Hepatocyte (in vitro differentiated cells): ENCODE measurements around the gene GTF3C2.

Experiments used
- EZH2 ChIP-seq: fragments of 200-600 bp; sonication (generic); IDR thresholded peaks from 2 replicates; pipeline ENCODE4 v1.6.1; 2016; ENCODE audit warnings: antibody characterized with exemption, mild to moderate bottlenecking, borderline replicate concordance
- EZH2phosphoT487 ChIP-seq: fragments of 200-600 bp; sonication (generic); IDR thresholded peaks from one replicate; pipeline ENCODE4 v1.6.1; 2018; ENCODE audit warnings: antibody characterized with exemption, mild to moderate bottlenecking, low read depth, moderate library complexity; ENCODE audit not compliant: unreplicated experiment, severe bottlenecking
- TF ChIP-seq, protein P1 (sequence below): fragments of 200-600 bp; sonication (generic); IDR thresholded peaks from 2 replicates; pipeline ENCODE4 v1.5.1; 2016; ENCODE audit warnings: antibody characterized with exemption, mild to moderate bottlenecking; ENCODE audit not compliant: poor library complexity

DNA sequence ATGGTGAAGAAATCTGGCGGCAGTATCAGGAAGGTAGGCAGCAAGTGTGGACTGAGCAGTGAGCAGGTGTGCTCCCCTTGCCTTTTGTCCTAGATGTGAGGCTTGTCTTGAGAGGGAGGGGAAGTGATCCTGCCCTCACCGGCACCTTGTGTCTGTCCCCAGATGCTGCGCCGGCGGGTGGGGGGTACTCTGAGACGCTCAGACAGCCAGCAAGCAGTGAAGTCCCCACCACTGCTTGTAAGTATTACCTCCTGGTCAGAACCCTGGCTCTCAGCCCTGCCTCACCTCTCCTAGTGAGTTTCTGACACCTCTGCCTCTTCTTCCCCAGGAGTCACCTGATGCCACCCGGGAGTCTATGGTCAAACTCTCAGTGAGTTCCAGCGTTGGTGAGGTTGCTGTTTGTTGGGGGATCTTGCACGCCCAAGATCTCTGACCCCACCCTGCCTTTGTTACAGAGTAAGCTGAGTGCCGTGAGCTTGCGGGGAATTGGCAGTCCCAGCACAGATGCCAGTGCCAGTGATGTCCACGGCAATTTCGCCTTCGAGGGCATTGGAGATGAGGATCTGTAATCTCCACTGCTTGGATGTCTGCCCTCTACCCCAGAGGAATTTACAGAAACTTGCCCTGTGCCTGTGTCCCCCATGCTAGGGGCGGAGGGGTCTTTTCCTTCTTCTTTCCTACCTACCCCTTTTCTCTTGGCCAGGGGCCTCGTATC, 19.7 kb upstream of the GTF3C2 start:
- TF ChIP-seq, protein P1, sequence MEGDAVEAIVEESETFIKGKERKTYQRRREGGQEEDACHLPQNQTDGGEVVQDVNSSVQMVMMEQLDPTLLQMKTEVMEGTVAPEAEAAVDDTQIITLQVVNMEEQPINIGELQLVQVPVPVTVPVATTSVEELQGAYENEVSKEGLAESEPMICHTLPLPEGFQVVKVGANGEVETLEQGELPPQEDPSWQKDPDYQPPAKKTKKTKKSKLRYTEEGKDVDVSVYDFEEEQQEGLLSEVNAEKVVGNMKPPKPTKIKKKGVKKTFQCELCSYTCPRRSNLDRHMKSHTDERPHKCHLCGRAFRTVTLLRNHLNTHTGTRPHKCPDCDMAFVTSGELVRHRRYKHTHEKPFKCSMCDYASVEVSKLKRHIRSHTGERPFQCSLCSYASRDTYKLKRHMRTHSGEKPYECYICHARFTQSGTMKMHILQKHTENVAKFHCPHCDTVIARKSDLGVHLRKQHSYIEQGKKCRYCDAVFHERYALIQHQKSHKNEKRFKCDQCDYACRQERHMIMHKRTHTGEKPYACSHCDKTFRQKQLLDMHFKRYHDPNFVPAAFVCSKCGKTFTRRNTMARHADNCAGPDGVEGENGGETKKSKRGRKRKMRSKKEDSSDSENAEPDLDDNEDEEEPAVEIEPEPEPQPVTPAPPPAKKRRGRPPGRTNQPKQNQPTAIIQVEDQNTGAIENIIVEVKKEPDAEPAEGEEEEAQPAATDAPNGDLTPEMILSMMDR: no peak
- TF ChIP-seq EZH2: no peak
- TF ChIP-seq EZH2phosphoT487: no peak
